Activated CD8-positive, alpha-beta memory T cell treated with anti-CD3 and anti-CD28 coated beads for 48 hours (primary cell): ENCODE measurements around the gene HEXA.

Source experiments
- DNase-seq, 3 experiments: peaks; one replicate each; pipeline ENCODE4 v3.0.0-alpha.2; 2020; ENCODE audit warnings: low read depth in 2 of 3, low spot score in 2 of 3

Gene HEXA

GRCh38 chr15:72323752-72324151 is 52.1 kb downstream of the HEXA start:
- DNase-seq, result no peak

GRCh38 chr15:72319985-72320671 is 55.7 kb downstream of the HEXA start, which contains the start of gene CELF6:
Gene CELF6 (minus strand): TSS chr15:72320157. CDS start chr15:72319874, 283 bp downstream.
- peak; percentile 33 to 42 (median 34) for DNase-seq

GRCh38 chr15:72319360-72319984 is 56.3 kb downstream of the HEXA start:
- DNase-seq, result no peak

- no peak for DNase-seq
Observed at GRCh38 chr15:72318408-72318942, 57.3 kb downstream of the HEXA start.

GRCh38 chr15:72315706-72316370 is 60.0 kb downstream of the HEXA start:
- no peak for DNase-seq

GRCh38 chr15:72313881-72314280 is 61.9 kb downstream of the HEXA start:
- DNase-seq, result no peak

GRCh38 chr15:72313448-72313840 is 62.4 kb downstream of the HEXA start:
- no peak for DNase-seq

GRCh38 chr15:72312605-72313447 is 63.0 kb downstream of the HEXA start:
- DNase-seq, result peak in 1 of 3 experiments; percentile 26

- no peak for DNase-seq
Observed at GRCh38 chr15:72307026-72307425, 68.8 kb downstream of the HEXA start.

- no peak for DNase-seq
Observed at GRCh38 chr15:72306211-72306785, 69.5 kb downstream of the HEXA start.

GRCh38 chr15:72304596-72304995 is 71.2 kb downstream of the HEXA start:
- no peak for DNase-seq

- DNase-seq, result no peak
Observed at GRCh38 chr15:72302955-72303354, 72.9 kb downstream of the HEXA start.
